ES-I3 (cell line): ENCODE results near the gene RASGRF1.

Source experiments
- H3K36me3 ChIP-seq: 2 replicates; pipeline ENCODE4 v1.6.1; 2013; ENCODE audit warnings: mild to moderate bottlenecking, low read length, control low read depth, moderate library complexity; ENCODE audit not compliant: insufficient read depth
- H3K4me1 ChIP-seq: 2 replicates; pipeline ENCODE4 v1.6.1; 2013; ENCODE audit warnings: mild to moderate bottlenecking, control low read depth, low read length; ENCODE audit not compliant: insufficient read depth
- H3K9ac ChIP-seq: 2 replicates; pipeline ENCODE4 v1.6.1; 2013; ENCODE audit warnings: low read depth, mild to moderate bottlenecking, low read length, moderate library complexity
- H3K9me3 ChIP-seq: 2 replicates; pipeline ENCODE4 v1.6.1; 2013; ENCODE audit warnings: mild to moderate bottlenecking, low read length, moderate library complexity; ENCODE audit not compliant: control insufficient read depth, insufficient read depth

Gene RASGRF1, protein sequence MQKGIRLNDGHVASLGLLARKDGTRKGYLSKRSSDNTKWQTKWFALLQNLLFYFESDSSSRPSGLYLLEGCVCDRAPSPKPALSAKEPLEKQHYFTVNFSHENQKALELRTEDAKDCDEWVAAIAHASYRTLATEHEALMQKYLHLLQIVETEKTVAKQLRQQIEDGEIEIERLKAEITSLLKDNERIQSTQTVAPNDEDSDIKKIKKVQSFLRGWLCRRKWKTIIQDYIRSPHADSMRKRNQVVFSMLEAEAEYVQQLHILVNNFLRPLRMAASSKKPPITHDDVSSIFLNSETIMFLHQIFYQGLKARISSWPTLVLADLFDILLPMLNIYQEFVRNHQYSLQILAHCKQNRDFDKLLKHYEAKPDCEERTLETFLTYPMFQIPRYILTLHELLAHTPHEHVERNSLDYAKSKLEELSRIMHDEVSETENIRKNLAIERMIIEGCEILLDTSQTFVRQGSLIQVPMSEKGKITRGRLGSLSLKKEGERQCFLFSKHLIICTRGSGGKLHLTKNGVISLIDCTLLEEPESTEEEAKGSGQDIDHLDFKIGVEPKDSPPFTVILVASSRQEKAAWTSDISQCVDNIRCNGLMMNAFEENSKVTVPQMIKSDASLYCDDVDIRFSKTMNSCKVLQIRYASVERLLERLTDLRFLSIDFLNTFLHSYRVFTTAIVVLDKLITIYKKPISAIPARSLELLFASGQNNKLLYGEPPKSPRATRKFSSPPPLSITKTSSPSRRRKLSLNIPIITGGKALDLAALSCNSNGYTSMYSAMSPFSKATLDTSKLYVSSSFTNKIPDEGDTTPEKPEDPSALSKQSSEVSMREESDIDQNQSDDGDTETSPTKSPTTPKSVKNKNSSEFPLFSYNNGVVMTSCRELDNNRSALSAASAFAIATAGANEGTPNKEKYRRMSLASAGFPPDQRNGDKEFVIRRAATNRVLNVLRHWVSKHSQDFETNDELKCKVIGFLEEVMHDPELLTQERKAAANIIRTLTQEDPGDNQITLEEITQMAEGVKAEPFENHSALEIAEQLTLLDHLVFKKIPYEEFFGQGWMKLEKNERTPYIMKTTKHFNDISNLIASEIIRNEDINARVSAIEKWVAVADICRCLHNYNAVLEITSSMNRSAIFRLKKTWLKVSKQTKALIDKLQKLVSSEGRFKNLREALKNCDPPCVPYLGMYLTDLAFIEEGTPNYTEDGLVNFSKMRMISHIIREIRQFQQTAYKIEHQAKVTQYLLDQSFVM (N-terminal part only)

DNA sequence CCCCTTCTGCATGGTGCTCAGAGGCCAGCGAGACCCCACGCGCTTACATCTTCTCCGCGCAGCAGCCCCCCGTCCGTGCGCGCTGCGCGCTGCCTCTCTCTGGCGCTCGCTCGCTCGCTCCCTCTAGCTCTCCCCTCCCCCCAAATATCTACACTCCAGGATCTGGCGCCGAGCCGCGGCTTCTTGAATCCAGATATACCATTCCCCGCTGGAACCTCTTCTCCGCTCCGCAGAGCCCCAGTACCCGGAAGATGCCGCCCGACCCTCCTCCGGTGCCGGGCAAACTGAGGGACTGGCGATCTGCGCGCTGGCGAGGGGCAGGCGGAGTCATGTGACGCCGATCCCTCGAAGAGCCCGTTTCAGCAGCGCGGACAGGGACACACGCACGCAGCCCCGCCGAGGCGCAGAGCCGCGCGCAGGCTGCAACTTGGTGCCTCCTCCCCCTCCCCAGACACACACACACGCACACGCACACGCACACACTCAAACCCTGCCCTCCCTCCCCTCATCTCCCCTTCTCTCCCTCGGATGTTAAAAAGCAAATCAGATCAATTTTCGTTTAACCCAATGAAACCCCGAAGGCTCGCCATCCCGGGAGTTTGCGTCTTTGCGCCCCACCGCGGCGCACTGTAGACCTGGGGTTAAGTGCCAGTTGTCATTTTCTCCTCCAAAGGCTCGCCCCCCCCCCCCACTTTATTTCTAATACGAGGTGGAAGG lies at the start of gene RASGRF1:
TSS of gene RASGRF1 (minus strand) at position 294 of the 717 bp plus-strand sequence. CDS start at position 12, 282 bp downstream.
- Histone ChIP-seq H3K4me1 (no peaks in the 10 kb centered on the region), H3K9me3 (no peaks in the 10 kb centered on the region), H3K9ac (peak within 1 kb of the TSS; percentile 60), H3K36me3 (no peaks in the 10 kb centered on the region)

- no peaks in the 10 kb centered on the region; the same call in none of the 2 replicates for H3K9me3 ChIP-seq
- H3K9ac ChIP-seq: no peak overlapping the region
- H3K36me3 ChIP-seq: no peaks in the 10 kb centered on the region
- peaks cover 17% of the 10 kb centered on the region for H3K4me1 ChIP-seq
These were observed 46.0 kb upstream of the RASGRF1 start for GRCh38 chr15:79136434-79137046.

GRCh38 chr15:79133309-79133708 lies 42.7 kb upstream of the RASGRF1 start:
- H3K9ac ChIP-seq: no peak overlapping the region
- peaks cover 17% of the 10 kb centered on the region for H3K4me1 ChIP-seq
- H3K9me3 ChIP-seq: no peaks in the 10 kb centered on the region; the same call in 1 of the 2 replicates
- no peaks in the 10 kb centered on the region for H3K36me3 ChIP-seq

DNA sequence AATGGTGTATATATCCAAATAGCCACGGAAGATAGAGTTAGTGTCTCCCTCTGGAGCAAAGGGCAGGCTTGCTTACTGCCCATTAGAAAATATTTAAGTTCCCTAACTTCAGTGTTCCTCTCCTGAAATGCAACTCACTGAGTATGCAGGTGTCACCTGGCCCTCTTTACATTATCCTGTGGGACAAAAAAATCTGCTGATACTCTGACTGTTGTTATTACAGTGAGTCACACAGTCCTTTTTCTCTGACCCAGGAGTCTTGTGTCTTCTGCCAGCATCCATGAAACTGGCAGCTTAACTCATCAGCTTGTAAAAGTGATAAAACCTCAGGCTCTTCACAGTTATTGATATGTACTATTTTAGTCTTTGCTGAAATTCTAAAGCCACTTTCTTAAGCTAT lies 42.2 kb upstream of the RASGRF1 start:
- H3K36me3 ChIP-seq: no peaks in the 10 kb centered on the region
- H3K4me1 ChIP-seq: peaks cover 17% of the 10 kb centered on the region
- no peaks in the 10 kb centered on the region; the same call in 1 of the 2 replicates for H3K9me3 ChIP-seq
- no peak overlapping the region for H3K9ac ChIP-seq

DNA sequence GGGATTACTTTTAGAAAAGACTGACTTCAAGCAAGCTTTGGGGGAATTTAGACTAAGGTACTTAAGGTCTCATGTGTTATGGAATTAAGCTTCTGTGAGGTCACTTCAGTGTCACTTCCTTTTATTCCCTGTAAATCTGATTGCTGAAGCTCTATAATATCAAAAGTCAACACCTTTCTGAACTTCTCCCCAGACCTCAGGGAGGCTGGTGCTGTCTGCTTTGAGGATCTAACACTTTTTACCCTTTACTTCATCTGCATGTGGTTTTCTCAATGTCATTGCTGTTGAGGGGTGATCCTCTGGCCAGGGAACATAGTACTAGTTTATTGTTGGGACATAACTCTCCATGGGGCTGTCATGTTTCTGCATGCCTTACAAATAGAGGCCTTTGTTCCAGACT lies 41.8 kb upstream of the RASGRF1 start:
- H3K36me3 ChIP-seq: no peaks in the 10 kb centered on the region
- H3K9me3 ChIP-seq: no peaks in the 10 kb centered on the region; the same call in 1 of the 2 replicates

GRCh38 chr15:79130535-79131130 lies 40.1 kb upstream of the RASGRF1 start:
- no peak overlapping the region for H3K9ac ChIP-seq
- peaks cover 3% of the 10 kb centered on the region for H3K4me1 ChIP-seq
- no peaks in the 10 kb centered on the region; the same call in 1 of the 2 replicates for H3K9me3 ChIP-seq

More for the DNA sequence above, 41.8 kb upstream of the RASGRF1 start:
- H3K9ac ChIP-seq: no peak overlapping the region
- H3K4me1 ChIP-seq: peaks cover 17% of the 10 kb centered on the region

DNA sequence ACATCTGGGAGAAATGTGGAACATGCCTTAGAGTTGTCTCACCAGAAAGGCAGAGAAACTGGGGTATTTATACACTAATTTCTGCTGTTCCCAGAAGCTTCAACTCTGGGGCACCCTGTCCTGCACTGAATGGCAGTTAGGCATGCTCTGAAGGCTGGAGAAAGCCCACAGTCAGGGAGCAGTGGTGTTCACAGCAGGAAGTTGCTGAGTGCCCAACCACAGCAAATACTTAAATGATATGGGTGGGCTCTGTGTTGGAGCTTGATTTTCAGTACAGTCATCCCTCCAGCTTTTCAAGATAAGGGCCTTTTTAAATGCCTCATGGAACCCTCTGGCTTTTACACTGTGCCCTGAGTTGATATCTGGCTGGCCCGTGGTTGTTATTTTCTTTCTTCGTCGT lies 38.7 kb upstream of the RASGRF1 start:
- no peaks in the 10 kb centered on the region for H3K4me1 ChIP-seq
- no peaks in the 10 kb centered on the region for H3K36me3 ChIP-seq
- no peak overlapping the region for H3K9ac ChIP-seq
- H3K9me3 ChIP-seq: no peaks in the 10 kb centered on the region; the same call in 1 of the 2 replicates

More at GRCh38 chr15:79130535-79131130, 40.1 kb upstream of the RASGRF1 start:
- H3K36me3 ChIP-seq: no peaks in the 10 kb centered on the region

DNA sequence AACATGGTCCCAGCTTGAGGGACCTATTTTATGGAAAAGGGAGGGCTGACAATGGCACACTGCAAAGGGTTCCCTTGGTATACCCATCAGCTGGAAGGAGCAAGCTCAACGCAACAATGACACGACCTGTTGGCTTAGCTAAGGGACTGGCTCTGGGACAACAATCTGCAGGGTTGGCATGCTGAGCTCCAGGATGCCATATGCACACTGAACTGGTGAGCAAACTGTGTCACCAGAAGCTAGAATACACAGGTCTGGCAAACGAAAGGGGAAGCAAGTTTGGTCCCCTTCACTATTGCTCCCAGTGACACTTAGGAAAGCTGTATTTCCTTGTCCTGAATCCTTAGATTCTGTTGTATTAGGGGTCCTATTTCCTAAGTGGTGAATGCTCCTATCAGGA lies 38.0 kb upstream of the RASGRF1 start:
- H3K9ac ChIP-seq: no peak overlapping the region
- no peaks in the 10 kb centered on the region for H3K4me1 ChIP-seq
- no peaks in the 10 kb centered on the region; the same call in 1 of the 2 replicates for H3K9me3 ChIP-seq
- no peaks in the 10 kb centered on the region for H3K36me3 ChIP-seq

- Histone ChIP-seq H3K36me3 (no peaks in the 10 kb centered on the region), H3K4me1 (no peaks in the 10 kb centered on the region), H3K9me3 (no peaks in the 10 kb centered on the region; the same call in 1 of the 2 replicates), H3K9ac (no peak overlapping the region)
These were observed 33.8 kb upstream of the RASGRF1 start for GRCh38 chr15:79124388-79124787.

GRCh38 chr15:79122991-79123390 lies 32.4 kb upstream of the RASGRF1 start:
- Histone ChIP-seq H3K9me3 (no peaks in the 10 kb centered on the region; the same call in 1 of the 2 replicates), H3K4me1 (no peaks in the 10 kb centered on the region), H3K9ac (no peak overlapping the region), H3K36me3 (no peaks in the 10 kb centered on the region)

DNA sequence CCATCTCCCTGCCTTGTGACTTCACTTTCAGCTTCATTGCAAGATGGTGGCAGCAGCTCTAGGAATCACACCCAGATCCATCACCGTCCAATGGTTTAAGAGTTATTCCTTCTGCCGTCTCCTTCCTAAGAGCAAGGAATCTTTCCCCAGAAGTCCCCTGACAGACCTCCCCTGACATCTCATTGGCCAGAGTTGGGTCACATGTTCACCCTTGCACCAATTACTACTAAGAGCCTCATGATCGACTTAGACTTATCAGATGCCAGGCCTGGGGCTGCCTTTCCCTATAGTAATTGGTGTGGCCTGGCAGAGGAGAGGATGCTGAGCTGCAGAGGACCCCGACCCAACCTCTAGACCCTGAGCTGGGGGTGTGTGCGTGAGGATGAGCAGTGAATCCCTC lies 31.8 kb upstream of the RASGRF1 start:
- H3K4me1 ChIP-seq: no peaks in the 10 kb centered on the region
- no peaks in the 10 kb centered on the region; the same call in 1 of the 2 replicates for H3K9me3 ChIP-seq
- no peak overlapping the region for H3K9ac ChIP-seq
- H3K36me3 ChIP-seq: no peaks in the 10 kb centered on the region

GRCh38 chr15:79121571-79121970 lies 31.0 kb upstream of the RASGRF1 start:
- no peaks in the 10 kb centered on the region for H3K36me3 ChIP-seq
- H3K9me3 ChIP-seq: no peaks in the 10 kb centered on the region; the same call in 1 of the 2 replicates
- no peak overlapping the region for H3K9ac ChIP-seq
- H3K4me1 ChIP-seq: no peaks in the 10 kb centered on the region
